ENCODE measurements around the gene WAPL. TPM values are rescaled to one million over a fixed set of nuclear protein-coding genes. Genes with fewer than 3 reads are reported as not detected.

Gene WAPL
- total and polyA plus RNA-seq, 2 donors (not counting 1 experiment from before 2014, with no cell fraction given): 8.3 to 42.8 TPM

- Histone ChIP-seq H3K36me3 (replicated peaks in 1 of 2; ENCODE audit: control extremely low read depth in 1 of 2, control insufficient read depth in 1 of 2, extremely low read depth in 1 of 2, insufficient read depth in 2 of 2, low read length in 1 of 2) (no peaks in the 10 kb centered on the region), H3K9me3 (ENCODE audit: control extremely low read depth in 1 of 3, control insufficient read depth in 2 of 3, insufficient read depth in 1 of 3, low read length in 2 of 3) (peaks cover 0 to 9% (median 0%) of the 10 kb centered on the region in 3 donors), H3K4me2 (replicated peaks; ENCODE audit: low read depth, low read length, poor library complexity, severe bottlenecking) (no peak overlapping the region), H4K20me1 (ENCODE audit: control insufficient read depth, insufficient read depth, low read length, poor library complexity, severe bottlenecking) (no peaks in the 10 kb centered on the region), H3K4me1 (ENCODE audit: control insufficient read depth in 2 of 2, insufficient read depth in 2 of 2, low read length in 2 of 2) (peaks cover 19 to 23% of the 10 kb centered on the region in 2 donors), H3K79me2 (ENCODE audit: control insufficient read depth, insufficient read depth, low read length) (no peaks in the 10 kb centered on the region), H2AFZ (ENCODE audit: insufficient read depth, low read depth, low read length, poor library complexity, severe bottlenecking) (no peak overlapping the region), H3K27ac (ENCODE audit: low read length in 2 of 2) (no peak overlapping the region), H3K4me3 (ENCODE audit: control extremely low read depth in 1 of 5, extremely low read depth in 1 of 5, insufficient read depth in 1 of 5, low read depth in 2 of 5, low read length in 4 of 5) (no peak overlapping the region), H3K27me3 (replicated peaks in 1 of 4; ENCODE audit: control extremely low read depth in 1 of 4, control insufficient read depth in 3 of 4, insufficient read depth in 4 of 4, low read length in 3 of 4) (peaks cover 0 to 44% (median 18%) of the 10 kb centered on the region in 4 experiments), H3K9ac (ENCODE audit: low read length) (no peak overlapping the region)
- intact Hi-C loops (cut with micrococcal nuclease): no loop called here
- peaks cover 30% of the 10 kb centered on the region for H3K4me1 Mint-ChIP-seq
- peaks cover 60% of the 10 kb centered on the region for H3K27me3 Mint-ChIP-seq
- H3K27ac Mint-ChIP-seq: no peak overlapping the region
- no peak for ATAC-seq (ENCODE audit: low read depth)
- WGBS (ENCODE audit: insufficient coverage): 44% methylated on average over 6 of the region's 7 CpGs
- no peak for TF ChIP-seq EZH2 (IDR thresholded peaks at IDR 0.05; ENCODE audit: borderline replicate concordance, insufficient read depth, low read depth, low read length, poor library complexity, severe bottlenecking)
- TF ChIP-seq, protein P1, sequence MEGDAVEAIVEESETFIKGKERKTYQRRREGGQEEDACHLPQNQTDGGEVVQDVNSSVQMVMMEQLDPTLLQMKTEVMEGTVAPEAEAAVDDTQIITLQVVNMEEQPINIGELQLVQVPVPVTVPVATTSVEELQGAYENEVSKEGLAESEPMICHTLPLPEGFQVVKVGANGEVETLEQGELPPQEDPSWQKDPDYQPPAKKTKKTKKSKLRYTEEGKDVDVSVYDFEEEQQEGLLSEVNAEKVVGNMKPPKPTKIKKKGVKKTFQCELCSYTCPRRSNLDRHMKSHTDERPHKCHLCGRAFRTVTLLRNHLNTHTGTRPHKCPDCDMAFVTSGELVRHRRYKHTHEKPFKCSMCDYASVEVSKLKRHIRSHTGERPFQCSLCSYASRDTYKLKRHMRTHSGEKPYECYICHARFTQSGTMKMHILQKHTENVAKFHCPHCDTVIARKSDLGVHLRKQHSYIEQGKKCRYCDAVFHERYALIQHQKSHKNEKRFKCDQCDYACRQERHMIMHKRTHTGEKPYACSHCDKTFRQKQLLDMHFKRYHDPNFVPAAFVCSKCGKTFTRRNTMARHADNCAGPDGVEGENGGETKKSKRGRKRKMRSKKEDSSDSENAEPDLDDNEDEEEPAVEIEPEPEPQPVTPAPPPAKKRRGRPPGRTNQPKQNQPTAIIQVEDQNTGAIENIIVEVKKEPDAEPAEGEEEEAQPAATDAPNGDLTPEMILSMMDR (IDR thresholded peaks at IDR 0.05): no peak
- H3K4me3 Mint-ChIP-seq: peak overlapping the region; percentile 54
- DNase-seq: no peak
- POLR2A ChIA-PET: no interaction called here
- H3K9me3 Mint-ChIP-seq (ENCODE audit: insufficient read depth): no peaks in the 10 kb centered on the region
- CTCF ChIA-PET: no interaction called here
Measured at GRCh38 chr10:86392723-86393094, 128.9 kb downstream of the WAPL start.

DNA sequence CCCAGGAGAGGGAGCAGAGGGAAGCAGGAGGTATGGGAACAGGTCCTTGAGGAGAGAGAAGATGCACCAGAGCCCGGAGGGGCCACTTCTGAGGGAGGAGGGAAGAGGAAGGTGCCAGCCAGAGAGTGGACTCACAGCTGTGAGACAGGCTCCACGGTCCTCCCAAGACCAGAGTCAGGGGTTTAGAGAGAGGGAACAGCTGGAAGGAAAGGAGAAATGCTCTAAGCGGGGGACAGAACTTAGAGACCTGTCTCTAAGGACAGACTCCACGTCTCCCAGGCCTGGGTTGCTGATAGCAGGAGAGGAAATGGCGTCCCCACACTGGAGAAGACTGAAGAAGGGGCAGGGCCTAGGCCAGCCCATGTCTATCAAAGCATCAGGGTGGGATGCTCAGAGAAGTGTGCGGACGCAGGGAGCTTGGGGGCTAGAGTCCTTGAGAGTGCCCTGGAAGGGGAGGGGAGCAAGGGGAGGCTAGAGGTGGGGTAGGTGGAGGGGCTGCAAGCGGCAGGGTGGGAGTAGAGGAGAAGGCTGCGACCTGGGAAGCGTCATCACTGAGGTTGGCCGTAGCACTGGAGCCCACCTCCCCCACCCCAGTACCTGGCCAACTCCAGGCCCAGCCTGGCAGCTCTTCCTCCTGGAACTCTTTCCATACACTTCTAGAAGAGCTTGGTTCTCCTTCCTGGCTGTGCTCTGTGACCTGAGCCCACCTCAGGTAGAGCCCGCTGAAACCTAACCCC lies 129.4 kb downstream of the WAPL start:
- H3K4me1 ChIP-seq (ENCODE audit: control insufficient read depth in 2 of 2, insufficient read depth in 2 of 2, low read length in 2 of 2): peaks cover 19 to 23% of the 10 kb centered on the region in 2 donors
- H3K27me3 Mint-ChIP-seq: peaks cover 66% of the 10 kb centered on the region
- no peak overlapping the region for H3K9ac ChIP-seq (ENCODE audit: low read length)
- no peaks in the 10 kb centered on the region for H3K9me3 Mint-ChIP-seq (ENCODE audit: insufficient read depth)
- 73% methylated on average over 8 of the region's 12 CpGs for WGBS (ENCODE audit: insufficient coverage)
- POLR2A ChIA-PET: no interaction called here
- no peak overlapping the region for H3K27ac Mint-ChIP-seq
- no peaks in the 10 kb centered on the region for H3K79me2 ChIP-seq (ENCODE audit: control insufficient read depth, insufficient read depth, low read length)
- H3K27me3 ChIP-seq (replicated peaks in 1 of 4; ENCODE audit: control extremely low read depth in 1 of 4, control insufficient read depth in 3 of 4, insufficient read depth in 4 of 4, low read length in 3 of 4): peaks cover 0 to 50% (median 20%) of the 10 kb centered on the region in 4 experiments
- no peak overlapping the region for H3K4me3 ChIP-seq (ENCODE audit: control extremely low read depth in 1 of 5, extremely low read depth in 1 of 5, insufficient read depth in 1 of 5, low read depth in 2 of 5, low read length in 4 of 5)
- CTCF ChIA-PET: no interaction called here
- intact Hi-C loops (cut with micrococcal nuclease): no loop called here
- H3K36me3 ChIP-seq (replicated peaks in 1 of 2; ENCODE audit: control extremely low read depth in 1 of 2, control insufficient read depth in 1 of 2, extremely low read depth in 1 of 2, insufficient read depth in 2 of 2, low read length in 1 of 2): no peaks in the 10 kb centered on the region
- peaks cover 30% of the 10 kb centered on the region for H3K4me1 Mint-ChIP-seq
- H3K9me3 ChIP-seq (ENCODE audit: control extremely low read depth in 1 of 3, control insufficient read depth in 2 of 3, insufficient read depth in 1 of 3, low read length in 2 of 3): peaks cover 0 to 9% (median 0%) of the 10 kb centered on the region in 3 donors
- DNase-seq (no peak), ATAC-seq (ENCODE audit: low read depth) (no peak)
- no peak overlapping the region for H3K27ac ChIP-seq (ENCODE audit: low read length in 2 of 2)
- no peaks in the 10 kb centered on the region for H4K20me1 ChIP-seq (ENCODE audit: control insufficient read depth, insufficient read depth, low read length, poor library complexity, severe bottlenecking)
- no peak overlapping the region for H2AFZ ChIP-seq (ENCODE audit: insufficient read depth, low read depth, low read length, poor library complexity, severe bottlenecking)
- H3K4me3 Mint-ChIP-seq: peak overlapping the region; percentile 54
- H3K4me2 ChIP-seq (replicated peaks; ENCODE audit: low read depth, low read length, poor library complexity, severe bottlenecking): no peak overlapping the region
- TF ChIP-seq EZH2 (IDR thresholded peaks at IDR 0.05; ENCODE audit: borderline replicate concordance, insufficient read depth, low read depth, low read length, poor library complexity, severe bottlenecking): no peak
- TF ChIP-seq, protein P1 (IDR thresholded peaks at IDR 0.05): no peak
